ENCODE measurements around the gene C13orf46. TPM values are rescaled to one million over a fixed set of nuclear protein-coding genes. Genes with fewer than 3 reads are reported as not detected.

C13orf46 gene
- polyA plus RNA-seq, 1 experiment = 0.35 TPM

DNA sequence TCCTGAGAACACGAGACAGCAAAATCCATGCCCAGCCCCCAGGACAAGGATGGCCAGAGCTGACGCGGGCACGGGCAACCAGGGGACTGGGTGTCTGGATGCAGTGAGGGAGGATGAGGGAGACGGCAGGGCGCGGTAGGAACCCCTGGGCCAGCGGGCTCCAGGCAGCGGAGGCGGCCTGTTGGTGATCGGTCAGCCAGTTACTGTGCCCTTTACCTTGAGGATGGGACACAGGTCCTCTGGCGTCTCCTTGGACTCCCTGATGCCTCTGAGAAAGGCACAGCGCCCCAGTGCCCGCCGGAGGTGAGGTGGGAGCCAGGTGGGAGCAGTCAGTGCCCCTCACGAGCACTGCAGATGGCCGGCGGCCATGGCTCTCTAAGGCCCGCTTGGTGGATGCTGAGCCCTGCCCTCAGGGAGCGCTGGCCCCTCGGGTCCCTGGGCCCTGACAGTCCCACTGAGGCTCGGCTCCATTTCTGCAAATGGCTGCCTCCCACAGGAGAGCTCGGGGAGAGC lies 31.2 kb downstream of the C13orf46 start:
- no peak overlapping the region for H3K4me3 ChIP-seq (ENCODE audit: low read depth, low read length)
- H3K9me3 ChIP-seq (ENCODE audit: control insufficient read depth, insufficient read depth, low read length) = peaks cover 5% of the 10 kb centered on the region; the same call in 1 of the 2 replicates
- POLR2A ChIA-PET = no interaction called here
- CTCF ChIA-PET = no interaction called here
- H3K27ac ChIP-seq (ENCODE audit: low read depth, low read length) = no peak overlapping the region
- TF ChIP-seq, protein P1, sequence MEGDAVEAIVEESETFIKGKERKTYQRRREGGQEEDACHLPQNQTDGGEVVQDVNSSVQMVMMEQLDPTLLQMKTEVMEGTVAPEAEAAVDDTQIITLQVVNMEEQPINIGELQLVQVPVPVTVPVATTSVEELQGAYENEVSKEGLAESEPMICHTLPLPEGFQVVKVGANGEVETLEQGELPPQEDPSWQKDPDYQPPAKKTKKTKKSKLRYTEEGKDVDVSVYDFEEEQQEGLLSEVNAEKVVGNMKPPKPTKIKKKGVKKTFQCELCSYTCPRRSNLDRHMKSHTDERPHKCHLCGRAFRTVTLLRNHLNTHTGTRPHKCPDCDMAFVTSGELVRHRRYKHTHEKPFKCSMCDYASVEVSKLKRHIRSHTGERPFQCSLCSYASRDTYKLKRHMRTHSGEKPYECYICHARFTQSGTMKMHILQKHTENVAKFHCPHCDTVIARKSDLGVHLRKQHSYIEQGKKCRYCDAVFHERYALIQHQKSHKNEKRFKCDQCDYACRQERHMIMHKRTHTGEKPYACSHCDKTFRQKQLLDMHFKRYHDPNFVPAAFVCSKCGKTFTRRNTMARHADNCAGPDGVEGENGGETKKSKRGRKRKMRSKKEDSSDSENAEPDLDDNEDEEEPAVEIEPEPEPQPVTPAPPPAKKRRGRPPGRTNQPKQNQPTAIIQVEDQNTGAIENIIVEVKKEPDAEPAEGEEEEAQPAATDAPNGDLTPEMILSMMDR (IDR thresholded peaks at IDR 0.05; ENCODE audit: low read depth, low read length) = no peak
- no peaks in the 10 kb centered on the region for H3K27me3 ChIP-seq (ENCODE audit: control insufficient read depth, insufficient read depth, low read length)
- no peak for DNase-seq (ENCODE audit: low read depth, low spot score)

- Histone ChIP-seq H3K4me3 (ENCODE audit: low read depth, low read length) (no peak overlapping the region), H3K27me3 (ENCODE audit: control insufficient read depth, insufficient read depth, low read length) (no peaks in the 10 kb centered on the region), H3K9me3 (ENCODE audit: control insufficient read depth, insufficient read depth, low read length) (peaks cover 5% of the 10 kb centered on the region; the same call in 1 of the 2 replicates), H3K27ac (ENCODE audit: low read depth, low read length) (no peak overlapping the region)
- ChIA-PET CTCF (no interaction called here), POLR2A (no interaction called here)
- DNase-seq (ENCODE audit: low read depth, low spot score) = no peak
- TF ChIP-seq, protein P1 (IDR thresholded peaks at IDR 0.05; ENCODE audit: low read depth, low read length) = no peak
These were observed 32.2 kb downstream of the C13orf46 start for GRCh38 chr13:113941571-113942191.

DNA sequence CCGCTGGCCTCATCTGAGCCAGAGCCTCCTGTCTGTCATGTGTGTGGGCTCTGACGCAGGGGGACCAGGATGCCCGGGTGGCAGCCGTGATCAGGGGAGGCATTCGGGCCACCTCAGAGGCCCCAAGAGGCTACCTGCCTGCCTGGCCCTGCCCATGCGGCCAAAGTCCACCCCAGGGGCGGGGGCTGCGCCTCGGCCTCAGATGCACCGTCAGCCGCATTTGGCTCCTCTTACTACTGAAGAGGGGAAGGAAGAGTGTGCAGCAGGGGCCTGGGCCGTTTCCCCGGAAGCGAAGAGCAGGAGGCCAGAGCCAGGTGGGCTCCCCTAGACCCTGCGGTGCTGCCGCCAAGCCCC lies 34.0 kb downstream of the C13orf46 start:
- TF ChIP-seq, protein P1 (IDR thresholded peaks at IDR 0.05; ENCODE audit: low read depth, low read length) = no peak
- peaks cover 5% of the 10 kb centered on the region; the same call in 1 of the 2 replicates for H3K9me3 ChIP-seq (ENCODE audit: control insufficient read depth, insufficient read depth, low read length)
- no peak overlapping the region for H3K27ac ChIP-seq (ENCODE audit: low read depth, low read length)
- ChIA-PET POLR2A (no interaction called here), CTCF (no interaction called here)
- H3K4me3 ChIP-seq (ENCODE audit: low read depth, low read length) = no peak overlapping the region
- no peak for DNase-seq (ENCODE audit: low read depth, low spot score)
- H3K27me3 ChIP-seq (ENCODE audit: control insufficient read depth, insufficient read depth, low read length) = no peaks in the 10 kb centered on the region

- TF ChIP-seq, protein P1 (IDR thresholded peaks at IDR 0.05; ENCODE audit: low read depth, low read length) = no peak
- DNase-seq (ENCODE audit: low read depth, low spot score) = no peak
- ChIA-PET CTCF (no interaction called here), POLR2A (interaction anchor here (1.1 kb wide), 1 partner anchor 11 kb away, joined by 7 read pairs; no protein-coding TSS in a partner anchor)
- Histone ChIP-seq H3K9me3 (ENCODE audit: control insufficient read depth, insufficient read depth, low read length) (peaks cover 9% of the 10 kb centered on the region; the same call in 1 of the 2 replicates), H3K27me3 (ENCODE audit: control insufficient read depth, insufficient read depth, low read length) (no peaks in the 10 kb centered on the region), H3K4me3 (ENCODE audit: low read depth, low read length) (no peak overlapping the region), H3K27ac (ENCODE audit: low read depth, low read length) (no peak overlapping the region)
These were observed 34.5 kb downstream of the C13orf46 start for GRCh38 chr13:113939129-113939943.

GRCh38 chr13:113938716-113939115 lies 35.2 kb downstream of the C13orf46 start:
- TF ChIP-seq, protein P1 (IDR thresholded peaks at IDR 0.05; ENCODE audit: low read depth, low read length) = no peak
- H3K4me3 ChIP-seq (ENCODE audit: low read depth, low read length) = no peak overlapping the region
- no peak overlapping the region for H3K27ac ChIP-seq (ENCODE audit: low read depth, low read length)
- H3K27me3 ChIP-seq (ENCODE audit: control insufficient read depth, insufficient read depth, low read length) = no peaks in the 10 kb centered on the region
- no peak for DNase-seq (ENCODE audit: low read depth, low spot score)
- ChIA-PET CTCF (no interaction called here), POLR2A (interaction anchor here (1.1 kb wide), 1 partner anchor 11 kb away, joined by 7 read pairs; no protein-coding TSS in a partner anchor)
- peaks cover 11% of the 10 kb centered on the region; the same call in 1 of the 2 replicates for H3K9me3 ChIP-seq (ENCODE audit: control insufficient read depth, insufficient read depth, low read length)

Measured in AG04450 (cell line).